Measurements from ENCODE around the gene DNAH5. TPM values are rescaled to one million over a fixed set of nuclear protein-coding genes. Genes with fewer than 3 reads are reported as not detected.

The DNAH5 gene
- total and polyA plus RNA-seq, 2 of the 8 experiments (the other 6 are each of a cell fraction or from before 2014, with no cell fraction given), result 0.30 to 0.73 TPM

GRCh38 chr5:13704396-13704795, 240.1 kb downstream of the DNAH5 start:
- H4K91ac ChIP-seq (replicated peaks; ENCODE audit: insufficient read length, low read length), result no peak overlapping the region
- H4K5ac ChIP-seq (ENCODE audit: insufficient read length, low read depth, low read length), result no peak overlapping the region
- H3K4ac ChIP-seq (replicated peaks; ENCODE audit: insufficient read length, low read depth, low read length), result no peak overlapping the region
- H3K23me2 ChIP-seq (ENCODE audit: low read depth, low read length), result no peaks in the 10 kb centered on the region
- DNase-seq (ENCODE audit: low read depth in 1 of 2, low spot score in 2 of 2) (no peak), FAIRE-seq (no peak)
- H2BK20ac ChIP-seq (ENCODE audit: low read length), result no peak overlapping the region
- H3K9me3 ChIP-seq (ENCODE audit: insufficient read depth in 2 of 2, low read depth in 1 of 2, low read length in 1 of 2), result no peaks in the 10 kb centered on the region
- no peaks in the 10 kb centered on the region for H3K79me2 ChIP-seq (ENCODE audit: control insufficient read depth in 1 of 2, insufficient read depth in 2 of 2, low read length in 2 of 2)
- H3K79me1 ChIP-seq (ENCODE audit: low read depth, low read length), result no peaks in the 10 kb centered on the region; the same call in 1 of the 2 replicates
- no peak overlapping the region for H3K4me2 ChIP-seq (ENCODE audit: insufficient read depth in 1 of 2, low read depth in 2 of 2, low read length in 2 of 2)
- CTCF ChIA-PET (ENCODE audit: partially characterized antibody), result no interaction called here
- 85% methylated on average over 4 of the region's 4 CpGs; no CpG with 5 or more reads in 1 of the 2 experiments for WGBS, 2 experiments (ENCODE audit: extremely low coverage in 1 of 2, insufficient coverage in 1 of 2, insufficient read length in 1 of 2, insufficient replicate concordance in 2 of 2, low coverage in 1 of 2, low lambda C conversion rate in 2 of 2, missing lambda C conversion rate in 1 of 2)
- H3K18ac ChIP-seq (ENCODE audit: extremely low read depth, low read length), result no peak overlapping the region
- H3K4me1 ChIP-seq (replicated peaks in 1 of 4; ENCODE audit: control insufficient read depth in 3 of 4, insufficient read depth in 4 of 4, low read length in 3 of 4), result no peaks in the 10 kb centered on the region
- no peak overlapping the region for H3K4me3 ChIP-seq (ENCODE audit: extremely low read depth in 1 of 4, insufficient read depth in 2 of 4, low read depth in 3 of 4, low read length in 4 of 4)
- no peak overlapping the region for H2BK5ac ChIP-seq (ENCODE audit: low read depth, low read length)
- POLR2A ChIA-PET (ENCODE audit: partially characterized antibody), result no interaction called here
- H3K56ac ChIP-seq (replicated peaks; ENCODE audit: insufficient read length, low read depth, low read length), result no peak overlapping the region
- TF ChIP-seq SP1 (IDR thresholded peaks at IDR 0.05; ENCODE audit: low read depth, low read length), result no peak
- no peak for TF ChIP-seq ZNF274 (IDR thresholded peaks at IDR 0.05; ENCODE audit: borderline replicate concordance, extremely low read depth, low read length)
- TF ChIP-seq TEAD4 (IDR thresholded peaks at IDR 0.05; ENCODE audit: low read depth, low read length), result no peak
- TF ChIP-seq POLR2AphosphoS5 (IDR thresholded peaks at IDR 0.05; ENCODE audit: low read depth, low read length), result no peak
- TF ChIP-seq EP300 (IDR thresholded peaks at IDR 0.05; ENCODE audit: borderline replicate concordance in 1 of 2, low read depth in 2 of 2, low read length in 2 of 2), result no peak
- no peak for TF ChIP-seq JUND (IDR thresholded peaks at IDR 0.05; ENCODE audit: low read length)
- H3K36me3 ChIP-seq (ENCODE audit: control insufficient read depth in 2 of 4, insufficient read depth in 4 of 4, low read length in 3 of 4), result no peaks in the 10 kb centered on the region
- H3K27me3 ChIP-seq (replicated peaks in 1 of 4; ENCODE audit: control insufficient read depth in 3 of 4, extremely low read depth in 1 of 4, insufficient read depth in 3 of 4, low read length in 3 of 4), result no peaks in the 10 kb centered on the region
- H2BK12ac ChIP-seq (ENCODE audit: low read depth, low read length), result no peak overlapping the region
- no peak overlapping the region for H2BK15ac ChIP-seq (ENCODE audit: low read length)
- no peaks in the 10 kb centered on the region for H4K20me1 ChIP-seq (replicated peaks in 1 of 2; ENCODE audit: control insufficient read depth in 1 of 2, insufficient read depth in 2 of 2, low read length in 2 of 2)
- no peak overlapping the region for H3K14ac ChIP-seq (ENCODE audit: insufficient read length)
- H2AK5ac ChIP-seq (ENCODE audit: low read depth, low read length), result no peak overlapping the region
- H2AFZ ChIP-seq (ENCODE audit: low read length), result no peak overlapping the region
- no peak overlapping the region for H3K9ac ChIP-seq (replicated peaks in 1 of 4; ENCODE audit: extremely low read depth in 1 of 4, low read depth in 3 of 4, low read length in 3 of 4)
- H3K27ac ChIP-seq (ENCODE audit: low read depth, low read length), result no peak overlapping the region
- H3K23ac ChIP-seq (ENCODE audit: insufficient read length), result no peak overlapping the region
- no peak overlapping the region for H4K8ac ChIP-seq (ENCODE audit: extremely low read depth, insufficient read depth, low read length)
- H2BK120ac ChIP-seq (replicated peaks; ENCODE audit: low read depth, low read length), result no peak overlapping the region

Measured in H1 (cell line).